BE2C (cell line): ENCODE measurements around the gene TMC1.

Experiments used
- DNase-seq: peaks from one replicate; pipeline ENCODE4 v3.0.0-alpha.2; 2020
- H3K27me3 ChIP-seq: fragments of 250-450 bp; sonication (Bioruptor Pico); 2 replicates; pipeline ENCODE4 v1.5.1; 2020; ENCODE audit warnings: mild to moderate bottlenecking
- H3K36me3 ChIP-seq: fragments of 250-450 bp; sonication (Bioruptor Pico); 2 replicates; pipeline ENCODE4 v1.5.1; 2020; ENCODE audit warnings: mild to moderate bottlenecking
- H3K4me1 ChIP-seq: fragments of 250-450 bp; sonication (Bioruptor Pico); 2 replicates; pipeline ENCODE4 v1.5.1; 2020
- H3K4me3 ChIP-seq: 2 replicates; pipeline ENCODE4 v1.5.1; 2011; ENCODE audit warnings: low read depth, low read length
- H3K9me3 ChIP-seq: fragments of 250-450 bp; sonication (Bioruptor Pico); 2 replicates; pipeline ENCODE4 v1.5.1; 2020
- TF ChIP-seq, protein P1 (sequence below): IDR thresholded peaks from 2 replicates; pipeline ENCODE4 v1.5.1; 2012; ENCODE audit warnings: mild to moderate bottlenecking, low read depth, low read length

Gene TMC1

DNA sequence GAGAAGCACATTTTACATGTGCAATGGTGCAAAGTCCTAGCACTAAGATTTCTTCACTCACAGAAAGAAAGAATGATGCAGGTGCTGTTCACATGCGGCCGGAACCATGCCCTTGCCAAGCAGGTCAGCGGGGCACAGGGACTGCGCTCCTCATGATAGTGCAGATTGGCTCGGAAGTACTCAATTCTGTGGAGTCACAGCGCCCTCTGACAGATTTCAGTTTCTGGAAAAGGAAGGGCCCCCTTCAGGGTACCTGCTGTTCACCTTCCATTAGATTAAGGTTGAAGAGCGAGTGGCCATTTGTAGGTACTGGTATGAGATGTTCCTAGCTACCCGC is 75.7 kb downstream of the TMC1 start:
- Histone ChIP-seq H3K9me3 (no peaks in the 10 kb centered on the region), H3K4me1 (no peaks in the 10 kb centered on the region), H3K4me3 (no peak overlapping the region), H3K36me3 (no peaks in the 10 kb centered on the region), H3K27me3 (no peaks in the 10 kb centered on the region)
- no peak for DNase-seq
- TF ChIP-seq, protein P1, sequence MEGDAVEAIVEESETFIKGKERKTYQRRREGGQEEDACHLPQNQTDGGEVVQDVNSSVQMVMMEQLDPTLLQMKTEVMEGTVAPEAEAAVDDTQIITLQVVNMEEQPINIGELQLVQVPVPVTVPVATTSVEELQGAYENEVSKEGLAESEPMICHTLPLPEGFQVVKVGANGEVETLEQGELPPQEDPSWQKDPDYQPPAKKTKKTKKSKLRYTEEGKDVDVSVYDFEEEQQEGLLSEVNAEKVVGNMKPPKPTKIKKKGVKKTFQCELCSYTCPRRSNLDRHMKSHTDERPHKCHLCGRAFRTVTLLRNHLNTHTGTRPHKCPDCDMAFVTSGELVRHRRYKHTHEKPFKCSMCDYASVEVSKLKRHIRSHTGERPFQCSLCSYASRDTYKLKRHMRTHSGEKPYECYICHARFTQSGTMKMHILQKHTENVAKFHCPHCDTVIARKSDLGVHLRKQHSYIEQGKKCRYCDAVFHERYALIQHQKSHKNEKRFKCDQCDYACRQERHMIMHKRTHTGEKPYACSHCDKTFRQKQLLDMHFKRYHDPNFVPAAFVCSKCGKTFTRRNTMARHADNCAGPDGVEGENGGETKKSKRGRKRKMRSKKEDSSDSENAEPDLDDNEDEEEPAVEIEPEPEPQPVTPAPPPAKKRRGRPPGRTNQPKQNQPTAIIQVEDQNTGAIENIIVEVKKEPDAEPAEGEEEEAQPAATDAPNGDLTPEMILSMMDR = no peak

DNA sequence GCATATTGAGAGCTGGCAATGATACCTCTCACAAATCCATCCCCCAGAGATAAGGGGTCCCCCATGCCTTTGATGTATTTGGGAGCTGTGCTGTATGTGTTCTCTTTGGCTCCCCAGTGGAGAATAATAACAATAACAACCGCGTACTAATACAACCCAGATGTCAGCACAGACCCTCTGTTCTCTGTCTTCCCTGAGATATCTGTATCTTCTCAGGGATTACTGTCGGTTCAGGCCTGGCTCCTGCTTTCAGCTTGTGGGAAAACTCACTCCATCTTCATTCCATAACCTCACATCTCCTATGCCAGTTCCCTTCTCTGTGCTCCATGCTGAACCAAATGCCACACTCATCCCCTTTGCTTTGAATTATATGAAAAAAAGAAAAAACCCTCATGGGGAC is 76.2 kb downstream of the TMC1 start:
- no peak for DNase-seq
- H3K4me3 ChIP-seq = no peak overlapping the region
- TF ChIP-seq, protein P1 = no peak
- H3K36me3 ChIP-seq = no peaks in the 10 kb centered on the region
- H3K9me3 ChIP-seq = no peaks in the 10 kb centered on the region
- H3K27me3 ChIP-seq = no peaks in the 10 kb centered on the region
- H3K4me1 ChIP-seq = no peaks in the 10 kb centered on the region

DNA sequence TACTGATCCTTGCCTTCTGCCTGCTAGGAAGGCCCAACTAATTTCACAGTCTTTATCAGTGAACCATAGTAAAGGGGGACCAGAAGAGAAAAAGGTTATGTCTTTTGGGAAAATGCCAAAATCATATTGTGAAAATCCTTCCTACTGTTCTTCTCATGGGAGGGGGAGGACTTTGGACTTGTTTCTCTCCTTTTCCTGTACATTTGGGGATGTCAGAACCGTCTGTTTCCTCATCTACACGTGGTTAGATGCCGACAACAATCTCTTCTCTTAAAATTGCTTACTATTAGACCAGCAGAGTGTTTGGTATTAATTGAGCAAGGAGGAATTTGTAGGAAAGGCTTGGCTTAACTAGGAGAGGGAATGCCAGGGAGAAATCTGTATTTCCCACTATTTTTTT is 77.2 kb downstream of the TMC1 start:
- TF ChIP-seq, protein P1 = no peak
- Histone ChIP-seq H3K4me3 (no peak overlapping the region), H3K9me3 (no peaks in the 10 kb centered on the region), H3K36me3 (no peaks in the 10 kb centered on the region), H3K4me1 (no peaks in the 10 kb centered on the region), H3K27me3 (no peaks in the 10 kb centered on the region)
- no peak for DNase-seq

DNA sequence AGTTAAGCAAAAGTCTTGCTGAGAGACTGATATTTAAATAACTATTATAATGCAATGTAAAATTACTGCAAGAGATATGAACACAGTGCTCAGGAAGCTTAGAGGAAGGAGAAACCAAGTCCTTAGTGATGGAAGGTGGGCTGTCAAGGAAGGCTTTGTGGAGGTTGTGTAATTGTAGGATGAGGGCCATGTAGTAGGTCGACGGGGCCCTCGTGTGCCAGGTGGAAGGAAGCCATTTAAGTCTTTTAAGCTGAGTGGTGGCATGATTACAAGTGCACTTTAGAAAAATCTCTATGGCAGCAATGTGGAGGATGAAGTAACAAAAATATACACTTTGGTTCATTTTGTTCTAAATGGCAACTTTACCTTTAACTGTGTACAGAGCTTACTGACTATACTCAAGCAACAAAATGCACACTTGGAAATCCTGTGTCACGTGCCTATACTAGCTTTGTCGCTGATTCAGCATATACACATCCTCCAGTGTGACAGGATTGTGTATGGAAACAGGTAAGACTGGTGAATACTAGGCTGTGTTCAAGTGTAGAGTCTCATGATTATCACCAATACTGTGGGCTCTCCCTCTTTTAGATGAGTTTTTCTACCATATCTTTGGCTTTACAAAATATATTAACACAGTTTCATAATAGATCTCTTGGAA is 78.6 kb downstream of the TMC1 start:
- H3K4me3 ChIP-seq = no peak overlapping the region
- DNase-seq = no peak
- H3K9me3 ChIP-seq = no peaks in the 10 kb centered on the region
- no peaks in the 10 kb centered on the region for H3K4me1 ChIP-seq
- no peaks in the 10 kb centered on the region for H3K27me3 ChIP-seq
- H3K36me3 ChIP-seq = no peaks in the 10 kb centered on the region
- TF ChIP-seq, protein P1 = no peak

DNA sequence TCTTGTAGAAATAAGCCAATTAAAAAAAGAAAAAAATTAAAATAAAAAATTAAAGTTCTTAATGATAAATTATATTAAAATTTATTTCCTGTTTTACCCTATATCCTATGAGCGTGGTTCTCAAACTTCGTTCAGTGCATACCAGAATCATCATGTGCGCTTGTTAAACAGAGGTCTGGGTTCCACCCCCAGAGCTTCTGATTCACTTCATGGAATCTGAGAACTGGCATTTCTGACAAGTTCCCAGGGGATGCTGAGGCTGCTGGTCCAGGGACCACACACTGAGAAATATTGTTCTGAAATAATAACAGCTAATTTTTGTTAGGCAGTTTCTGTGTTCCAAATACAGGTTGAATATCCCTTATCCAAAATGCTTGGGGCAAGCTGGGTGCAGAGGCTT is 79.3 kb downstream of the TMC1 start:
- H3K4me1 ChIP-seq = no peaks in the 10 kb centered on the region
- H3K36me3 ChIP-seq = no peaks in the 10 kb centered on the region
- no peak for DNase-seq
- no peaks in the 10 kb centered on the region for H3K27me3 ChIP-seq
- TF ChIP-seq, protein P1 = no peak
- no peaks in the 10 kb centered on the region for H3K9me3 ChIP-seq
- no peak overlapping the region for H3K4me3 ChIP-seq

DNA sequence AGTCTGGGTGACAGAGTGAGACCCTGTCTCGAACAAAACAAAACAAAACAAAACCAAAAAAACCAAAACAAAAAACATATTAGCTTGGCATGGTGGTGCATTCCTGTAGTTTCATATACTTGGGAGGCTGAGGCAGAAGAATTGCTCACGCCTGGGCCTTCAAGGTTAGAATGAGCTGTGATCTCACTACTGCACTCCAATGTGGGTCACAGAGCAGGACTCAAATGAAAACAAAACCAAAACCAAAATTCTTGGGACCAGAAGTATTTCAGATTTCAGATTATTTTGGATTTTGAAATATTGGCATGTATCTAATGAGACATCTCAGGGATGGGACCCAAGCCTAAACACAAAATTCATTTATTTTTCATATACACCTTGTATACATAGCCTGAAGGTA is 80.2 kb downstream of the TMC1 start:
- no peaks in the 10 kb centered on the region for H3K36me3 ChIP-seq
- no peak for DNase-seq
- H3K4me1 ChIP-seq = no peaks in the 10 kb centered on the region
- H3K27me3 ChIP-seq = no peaks in the 10 kb centered on the region
- TF ChIP-seq, protein P1 = no peak
- H3K4me3 ChIP-seq = no peak overlapping the region
- no peaks in the 10 kb centered on the region for H3K9me3 ChIP-seq
